Measurements from ENCODE around the gene FGF14. TPM values are rescaled to one million over a fixed set of nuclear protein-coding genes. Genes with fewer than 3 reads are reported as not detected.
"Not testable (repeated sequence)": the region's sequence is repeated elsewhere in the genome, so short reads cannot be mapped to it uniquely, and the experiment has no call there.

The FGF14 gene
- total RNA-seq, 1 donor from 2014 or later, result not detected

GRCh38 chr13:101845245-101846020 lies 556.4 kb downstream of the FGF14 start:
- Histone ChIP-seq H3K27me3 (no peaks in the 10 kb centered on the region), H3K4me3 (no peak overlapping the region), H3K27ac (no peak overlapping the region), H3K36me3 (no peaks in the 10 kb centered on the region), H3K9me3 (no peaks in the 10 kb centered on the region), H3K4me1 (no peaks in the 10 kb centered on the region)
- intact Hi-C loops (cut with DNase I), result no loop called here
- DNase-seq (ENCODE audit: low spot score in 2 of 2), result no peak
- no peak for TF ChIP-seq CTCF (IDR thresholded peaks at IDR 0.05)

- Histone ChIP-seq H3K27me3 (no peaks in the 10 kb centered on the region), H3K4me1 (no peaks in the 10 kb centered on the region), H3K9me3 (no peaks in the 10 kb centered on the region), H3K27ac (no peak overlapping the region), H3K36me3 (no peaks in the 10 kb centered on the region), H3K4me3 (no peak overlapping the region)
- TF ChIP-seq CTCF (IDR thresholded peaks at IDR 0.05), result no peak
- intact Hi-C loops (cut with DNase I), result no loop called here
- DNase-seq (ENCODE audit: low spot score in 2 of 2), result no peak
These were observed 560.1 kb downstream of the FGF14 start for GRCh38 chr13:101841698-101842097.

- H3K27ac ChIP-seq, result no peak overlapping the region
- no peak for TF ChIP-seq CTCF (IDR thresholded peaks at IDR 0.05)
- intact Hi-C loops (cut with DNase I), result no loop called here
- no peak overlapping the region for H3K4me3 ChIP-seq
- H3K9me3 ChIP-seq, result no peaks in the 10 kb centered on the region
- DNase-seq (ENCODE audit: low spot score in 2 of 2), result no peak
- H3K36me3 ChIP-seq, result no peaks in the 10 kb centered on the region
- H3K4me1 ChIP-seq, result no peaks in the 10 kb centered on the region
- H3K27me3 ChIP-seq, result no peaks in the 10 kb centered on the region
These were observed 563.5 kb downstream of the FGF14 start for GRCh38 chr13:101838323-101838722.

GRCh38 chr13:101837778-101838177 lies 564.1 kb downstream of the FGF14 start:
- H3K27me3 ChIP-seq; H3K27ac ChIP-seq; H3K4me1 ChIP-seq; DNase-seq (ENCODE audit: low spot score in 2 of 2); H3K9me3 ChIP-seq; H3K36me3 ChIP-seq; H3K4me3 ChIP-seq; intact Hi-C loops (cut with DNase I): not testable (repeated sequence)

GRCh38 chr13:101837288-101837687 lies 564.6 kb downstream of the FGF14 start:
- H3K9me3 ChIP-seq, result no peaks in the 10 kb centered on the region
- no peaks in the 10 kb centered on the region for H3K27me3 ChIP-seq
- H3K4me1 ChIP-seq, result no peaks in the 10 kb centered on the region
- H3K36me3 ChIP-seq, result no peaks in the 10 kb centered on the region
- no peak overlapping the region for H3K4me3 ChIP-seq
- no peak overlapping the region for H3K27ac ChIP-seq
- no peak for TF ChIP-seq CTCF (IDR thresholded peaks at IDR 0.05)
- no peak for DNase-seq (ENCODE audit: low spot score in 2 of 2)
- intact Hi-C loops (cut with DNase I), result no loop called here

GRCh38 chr13:101835920-101836319 lies 565.9 kb downstream of the FGF14 start:
- no peaks in the 10 kb centered on the region for H3K27me3 ChIP-seq

More at GRCh38 chr13:101835920-101836319, 565.9 kb downstream of the FGF14 start:
- no peaks in the 10 kb centered on the region for H3K36me3 ChIP-seq
- no peak for TF ChIP-seq CTCF (IDR thresholded peaks at IDR 0.05)
- no peak for DNase-seq (ENCODE audit: low spot score in 2 of 2)
- intact Hi-C loops (cut with DNase I), result no loop called here
- H3K9me3 ChIP-seq, result no peaks in the 10 kb centered on the region
- no peaks in the 10 kb centered on the region for H3K4me1 ChIP-seq
- H3K27ac ChIP-seq, result no peak overlapping the region
- H3K4me3 ChIP-seq, result no peak overlapping the region

Measured in ascending aorta (tissue), 2 donors.